ENCODE measurements around the gene SEMA4A.
"Not testable (repeated sequence)": the region's sequence is repeated elsewhere in the genome, so short reads cannot be mapped to it uniquely, and the experiment has no call there.

SEMA4A gene

GRCh38 chr1:156194300-156194652 is 40.9 kb downstream of the SEMA4A start:
- DNase-seq (ENCODE audit: low spot score): no peak

GRCh38 chr1:156195853-156196252 is 42.5 kb downstream of the SEMA4A start:
- DNase-seq (ENCODE audit: low spot score): no peak

- no peak for DNase-seq (ENCODE audit: low spot score)
Observed at GRCh38 chr1:156196445-156196844, 43.1 kb downstream of the SEMA4A start.

- no peak for DNase-seq (ENCODE audit: low spot score)
Observed at GRCh38 chr1:156198831-156199349, 45.5 kb downstream of the SEMA4A start.

- no peak for DNase-seq (ENCODE audit: low spot score)
Observed at GRCh38 chr1:156200044-156200443, 46.7 kb downstream of the SEMA4A start.

GRCh38 chr1:156203331-156203730 is 49.9 kb downstream of the SEMA4A start:
- DNase-seq (ENCODE audit: low spot score): no peak

- DNase-seq (ENCODE audit: low spot score): no peak
Observed at GRCh38 chr1:156204686-156205085, 51.3 kb downstream of the SEMA4A start.

- DNase-seq (ENCODE audit: low spot score): no peak
Observed at GRCh38 chr1:156211243-156211642, 57.9 kb downstream of the SEMA4A start.

GRCh38 chr1:156212130-156212529 is 58.7 kb downstream of the SEMA4A start:
- no peak for DNase-seq (ENCODE audit: low spot score)

- peak; percentile 92 for DNase-seq (ENCODE audit: low spot score)
Observed at GRCh38 chr1:156212833-156213643, 59.7 kb downstream of the SEMA4A start, which contains the start of gene PMF1. Gene PMF1 (plus strand): TSS chr1:156213007. CDS start chr1:156213016, 9 bp downstream.

- DNase-seq (ENCODE audit: low spot score): no peak
Observed at GRCh38 chr1:156213644-156213966, 60.2 kb downstream of the SEMA4A start.

GRCh38 chr1:156214024-156214748 is 60.8 kb downstream of the SEMA4A start:
- peak; percentile 33 for DNase-seq (ENCODE audit: low spot score)

- DNase-seq (ENCODE audit: low spot score): not testable (repeated sequence)
Observed at GRCh38 chr1:156216361-156217086, 63.1 kb downstream of the SEMA4A start.

GRCh38 chr1:156217871-156218270 is 64.5 kb downstream of the SEMA4A start:
- DNase-seq (ENCODE audit: low spot score): no peak

GRCh38 chr1:156220226-156220625 is 66.8 kb downstream of the SEMA4A start:
- no peak for DNase-seq (ENCODE audit: low spot score)

- DNase-seq (ENCODE audit: low spot score): no peak
Observed at GRCh38 chr1:156221986-156222692, 68.8 kb downstream of the SEMA4A start.

GRCh38 chr1:156225677-156226014 is 72.3 kb downstream of the SEMA4A start:
- no peak for DNase-seq (ENCODE audit: low spot score)

GRCh38 chr1:156226116-156226538 is 72.7 kb downstream of the SEMA4A start:
- no peak for DNase-seq (ENCODE audit: low spot score)

GRCh38 chr1:156226782-156227181 is 73.4 kb downstream of the SEMA4A start:
- no peak for DNase-seq (ENCODE audit: low spot score)
